Activated effector memory CD4-positive, alpha-beta T cell treated with Interleukin-2 at 50 U/mL for 16 hours (primary cell): Measurements from ENCODE around the gene OR10H3.
"Not testable (repeated sequence)": the region's sequence is repeated elsewhere in the genome, so short reads cannot be mapped to it uniquely, and the experiment has no call there.

Experiments used
- DNase-seq: peaks from one replicate; pipeline ENCODE4 v3.0.0-alpha.2; 2020

Gene OR10H3

DNA sequence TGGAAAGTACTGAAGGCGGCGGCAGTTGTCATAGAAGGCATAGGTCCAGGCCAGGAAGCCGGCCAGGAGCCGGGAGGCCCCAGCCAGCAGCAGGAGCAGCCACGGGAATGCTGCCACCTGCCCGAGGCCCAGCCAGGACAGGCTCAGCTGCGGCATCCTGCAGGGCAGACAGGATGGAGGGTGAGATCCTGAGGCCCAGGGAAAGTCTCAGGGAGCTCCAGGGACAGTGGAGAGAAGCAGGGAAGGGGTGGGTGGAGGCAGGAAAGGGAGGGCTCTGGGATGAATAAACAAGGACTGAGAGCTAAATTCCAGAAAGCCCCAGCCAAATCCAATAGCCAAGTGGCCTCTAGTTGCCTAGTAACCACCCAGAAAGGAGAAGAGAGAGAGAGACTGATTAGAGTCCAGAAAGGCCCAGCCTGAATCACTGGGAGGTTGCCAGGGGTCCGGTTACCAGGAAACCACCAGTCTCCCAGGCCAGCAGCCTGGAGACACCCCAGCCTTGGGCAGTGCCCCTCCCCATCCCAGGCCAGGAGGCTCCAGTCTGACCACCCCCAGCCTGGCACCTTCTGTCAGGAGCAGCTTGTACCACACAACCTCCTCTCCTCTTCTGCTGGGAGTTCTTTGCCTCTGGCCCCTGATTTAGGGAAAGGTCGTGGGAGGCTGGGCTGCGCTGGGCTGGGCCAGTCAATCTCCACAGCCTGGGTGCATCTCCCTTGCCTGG, 42.1 kb downstream of the OR10H3 start:
- no peak for DNase-seq

DNA sequence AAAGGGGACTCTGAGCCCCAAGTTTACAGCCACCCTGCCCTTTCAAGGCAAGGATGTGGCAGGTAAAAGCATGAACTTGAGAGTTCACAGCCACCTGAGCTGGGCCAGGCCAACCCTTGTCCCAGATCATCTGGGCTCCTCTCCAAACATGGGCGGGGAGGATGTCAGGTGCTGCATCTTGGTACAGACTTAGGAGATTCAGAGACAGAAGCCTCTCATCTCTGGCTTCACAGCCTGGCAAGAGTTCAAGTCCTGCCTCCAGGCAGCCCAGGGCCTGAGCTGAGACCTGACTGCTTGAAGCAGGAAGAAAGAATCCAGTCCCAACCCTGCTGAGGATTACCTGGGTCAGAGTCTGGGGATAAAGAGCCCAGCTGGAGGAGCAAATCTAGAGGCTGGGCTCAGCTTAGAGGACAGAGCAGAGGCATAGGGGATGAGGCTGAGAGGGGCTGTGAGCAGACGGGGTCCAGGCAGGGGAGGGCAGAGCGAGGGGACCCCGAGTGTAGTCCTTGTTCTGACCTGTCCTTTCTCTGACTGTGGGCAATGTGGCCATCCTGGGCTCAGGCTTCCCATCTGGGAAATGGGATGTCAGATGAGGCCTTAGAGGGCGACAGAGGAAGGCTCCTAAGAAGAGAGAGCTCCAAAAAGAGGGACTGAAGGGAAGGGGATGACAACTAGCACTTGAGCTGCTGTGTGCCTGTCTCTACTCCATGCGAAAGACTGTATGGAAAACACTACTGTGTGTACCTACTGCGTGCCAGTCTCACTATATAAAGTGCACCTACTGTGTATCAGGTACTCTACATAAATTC, 43.0 kb downstream of the OR10H3 start:
- no peak for DNase-seq

DNA sequence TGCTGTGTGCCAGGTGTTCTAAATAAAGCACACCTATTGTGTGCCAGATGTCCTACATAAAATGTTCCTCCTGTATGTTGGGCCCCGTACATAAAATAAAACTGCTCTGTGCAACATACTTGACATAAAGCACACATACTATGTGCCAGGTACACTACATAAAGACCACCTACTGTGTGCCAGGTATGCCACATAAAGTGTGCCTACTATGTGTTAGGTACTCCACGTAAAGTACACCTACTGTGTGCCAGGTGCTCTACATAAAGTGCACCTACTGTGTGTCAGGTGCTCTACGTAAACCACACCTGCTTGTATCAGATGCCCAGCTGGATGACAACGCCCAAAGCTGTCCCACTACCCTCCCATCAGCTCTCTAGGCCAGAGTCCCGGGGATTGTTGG, 43.9 kb downstream of the OR10H3 start:
- no peak for DNase-seq

DNA sequence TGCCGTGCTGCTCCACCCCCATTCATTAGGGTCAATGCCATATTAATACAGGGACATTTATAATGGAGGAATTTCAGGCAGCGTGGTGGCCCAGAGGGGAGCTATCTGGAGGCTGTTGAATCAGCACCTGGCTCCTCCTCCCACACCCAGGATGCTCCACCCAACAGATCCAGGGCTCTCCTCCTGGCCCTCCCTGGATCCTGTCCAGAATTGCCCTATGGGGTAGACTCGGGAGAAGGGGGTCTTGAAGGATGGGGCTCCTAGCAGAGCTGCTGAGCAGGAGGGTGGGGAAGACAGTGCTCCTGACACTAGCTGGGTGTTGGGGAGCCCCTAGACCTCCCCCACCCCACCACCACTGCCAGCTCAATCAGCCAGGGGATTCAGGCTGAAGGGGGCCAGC, 44.4 kb downstream of the OR10H3 start:
- DNase-seq: no peak

DNA sequence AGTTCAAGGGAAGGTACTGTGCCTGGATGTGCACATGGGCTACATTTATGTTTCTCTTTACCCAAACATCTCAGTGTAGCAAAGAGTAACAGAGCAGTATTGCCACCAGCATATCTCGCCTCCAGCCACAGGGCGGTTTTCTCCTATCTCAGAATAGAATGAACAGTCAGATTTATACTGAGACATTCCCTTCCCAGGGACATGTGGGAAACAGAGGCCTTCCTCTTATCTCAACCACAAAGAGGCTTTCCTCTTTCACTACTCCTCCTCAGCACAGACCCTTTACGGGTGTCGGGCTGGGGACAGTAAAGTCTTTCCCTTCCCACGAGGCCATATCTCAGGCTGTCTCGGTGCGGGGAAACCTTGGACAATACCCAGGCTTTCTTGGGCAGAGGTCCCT, 45.1 kb downstream of the OR10H3 start:
- DNase-seq: not testable (repeated sequence)

DNA sequence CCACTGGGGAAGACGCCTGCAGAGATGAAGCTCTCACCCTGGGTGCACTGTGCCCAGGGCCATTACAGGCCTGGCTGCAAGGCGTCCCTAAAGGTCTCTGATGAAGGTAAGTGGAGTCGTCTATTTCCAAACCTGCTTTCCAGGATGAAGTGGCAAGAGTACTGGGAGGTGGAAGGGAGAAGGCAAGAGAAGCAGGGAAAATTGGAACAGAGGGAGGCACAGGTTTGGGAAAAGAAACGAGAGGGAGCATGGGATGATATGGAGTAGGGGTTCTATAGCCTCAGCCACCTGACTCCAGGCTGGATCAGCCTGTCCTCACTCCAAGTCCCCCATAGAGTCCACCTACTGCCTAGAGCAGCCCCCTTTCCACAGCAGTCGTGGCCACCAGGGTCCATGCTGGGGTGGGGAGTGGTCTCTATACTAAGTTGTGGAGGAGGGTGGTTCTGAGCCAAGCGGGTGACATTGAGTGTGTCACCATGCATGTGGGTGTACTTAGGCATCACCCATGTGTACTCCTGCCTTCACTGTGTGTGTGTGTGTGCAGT, 49.9 kb downstream of the OR10H3 start, which contains the start of gene OR10H5:
TSS of gene OR10H5 (plus strand) at position 51 of the 545 bp plus-strand sequence. CDS start 6,388 bp downstream, outside the sequence.
- no peak for DNase-seq

DNA sequence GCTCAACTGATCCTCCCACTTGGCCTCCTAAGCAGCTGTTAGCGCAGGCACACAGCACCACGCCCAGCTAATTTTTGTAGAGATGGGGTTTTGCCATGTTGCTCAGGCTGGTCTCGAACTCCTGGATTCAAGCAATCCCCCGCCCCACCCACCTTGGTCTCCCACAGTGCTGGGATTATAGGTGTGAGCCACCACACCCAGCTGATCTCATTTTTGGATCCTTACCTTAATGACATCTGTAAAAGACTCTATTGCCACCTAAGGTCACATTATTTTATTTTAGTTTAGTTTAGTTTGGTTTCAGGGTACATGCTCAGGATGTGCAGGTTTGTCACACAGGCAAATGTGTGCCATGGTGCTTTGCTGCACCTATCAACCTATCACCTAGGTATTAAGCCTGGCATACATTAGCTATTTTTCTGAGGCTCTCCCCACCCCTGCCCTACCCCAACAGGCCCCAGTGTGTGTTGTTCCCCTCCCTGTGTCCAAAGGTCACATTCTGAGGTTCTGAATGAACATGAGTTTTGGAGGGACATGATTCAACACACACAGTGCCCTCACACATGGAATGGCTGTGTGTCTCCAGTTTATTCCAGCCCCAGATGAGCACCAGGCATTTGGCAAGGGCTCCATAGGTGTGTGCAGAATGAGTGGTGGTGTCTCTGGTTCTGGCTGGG, 50.9 kb downstream of the OR10H3 start:
- no peak for DNase-seq

DNA sequence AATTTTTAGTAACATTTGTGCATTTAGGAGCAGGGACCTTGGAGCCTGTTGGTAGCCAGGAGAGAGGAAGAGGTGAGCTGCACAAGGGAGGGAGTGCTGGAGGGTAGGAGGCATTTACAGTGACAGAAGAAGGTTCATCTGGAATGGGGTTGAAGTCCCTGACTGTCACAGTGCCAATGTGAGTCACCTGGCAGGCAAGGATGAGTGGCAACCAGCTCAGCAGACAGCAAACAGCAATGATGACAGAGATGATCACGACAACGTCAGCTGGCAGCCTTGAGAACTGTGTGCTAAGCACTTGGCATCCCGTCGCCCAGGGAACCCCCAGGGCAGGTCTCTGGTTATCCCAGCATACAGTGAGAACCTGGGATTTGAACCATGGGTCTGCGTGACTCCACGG, 52.3 kb downstream of the OR10H3 start:
- no peak for DNase-seq
